Right lobe of liver (tissue), 4 donors: ENCODE measurements around the gene ZNF763.

Experiments used
- CTCF ChIP-seq, 4 donors: fragments of 200-600 bp in 3 of 4; fragments of 450-650 bp in 1 of 4; IDR thresholded peaks; one replicate each; pipeline versions ENCODE4 v1.5.1 to v1.8.0; 2016 to 2022; ENCODE audit warnings: antibody characterized with exemption in 4 of 4, mild to moderate bottlenecking in 2 of 4
- POLR2A ChIP-seq: fragments of 450-650 bp; IDR thresholded peaks from one replicate; pipeline ENCODE4 v1.6.1; 2017; ENCODE audit warnings: antibody characterized with exemption, mild to moderate bottlenecking
- donor health status: DM: no; HTN: no; CAD: no.
- donor health status: DM: no; HTN: no; CAD: no.
- donor health status: DM: no; HTN: yes; CAD: no.

GRCh38 chr19:12015015-12015752, 50.3 kb downstream of the ZNF763 start:
- TF ChIP-seq CTCF (IDR thresholded peaks at IDR 0.05) = no peak
- no peak for TF ChIP-seq POLR2A
